GM19395 (cell line): Measurements from ENCODE around the gene CA10.

Experiments used
- ATAC-seq: cut with Tn5 transposase; IDR thresholded peaks from one replicate; pipeline ENCODE4 v1.9.1; 2021; ENCODE audit warnings: mild to moderate bottlenecking, moderate library complexity; ENCODE audit not compliant: unreplicated experiment

The CA10 gene

GRCh38 chr17:51700011-51700760 lies 458.3 kb downstream of the CA10 start:
- ATAC-seq: no peak

GRCh38 chr17:51699303-51699702 lies 459.2 kb downstream of the CA10 start:
- no peak for ATAC-seq

- ATAC-seq: no peak
These were observed 465.6 kb downstream of the CA10 start for GRCh38 chr17:51692917-51693316.

GRCh38 chr17:51687887-51688286 lies 470.6 kb downstream of the CA10 start:
- no peak for ATAC-seq

- no peak for ATAC-seq
These were observed 473.1 kb downstream of the CA10 start for GRCh38 chr17:51685287-51685909.

GRCh38 chr17:51684214-51684613 lies 474.3 kb downstream of the CA10 start:
- ATAC-seq: no peak

GRCh38 chr17:51683291-51683690 lies 475.2 kb downstream of the CA10 start:
- ATAC-seq: no peak

GRCh38 chr17:51682115-51682514 lies 476.4 kb downstream of the CA10 start:
- ATAC-seq: no peak

- ATAC-seq: no peak
These were observed 480.6 kb downstream of the CA10 start for GRCh38 chr17:51677875-51678274.

GRCh38 chr17:51676691-51677487 lies 481.6 kb downstream of the CA10 start:
- no peak for ATAC-seq

- no peak for ATAC-seq
These were observed 483.8 kb downstream of the CA10 start for GRCh38 chr17:51674579-51675255.

GRCh38 chr17:51673070-51673469 lies 485.4 kb downstream of the CA10 start:
- no peak for ATAC-seq

GRCh38 chr17:51672065-51672464 lies 486.4 kb downstream of the CA10 start:
- no peak for ATAC-seq

- no peak for ATAC-seq
These were observed 487.6 kb downstream of the CA10 start for GRCh38 chr17:51670899-51671298.

GRCh38 chr17:51668963-51669246 lies 489.6 kb downstream of the CA10 start:
- no peak for ATAC-seq

GRCh38 chr17:51668155-51668962 lies 490.2 kb downstream of the CA10 start:
- ATAC-seq: no peak

- no peak for ATAC-seq
These were observed 490.8 kb downstream of the CA10 start for GRCh38 chr17:51667706-51668083.

- ATAC-seq: no peak
These were observed 491.4 kb downstream of the CA10 start for GRCh38 chr17:51666971-51667705.

- ATAC-seq: no peak
These were observed 496.1 kb downstream of the CA10 start for GRCh38 chr17:51662204-51663056.
